ENCODE measurements around the gene OR1N1. TPM values are rescaled to one million over a fixed set of nuclear protein-coding genes. Genes with fewer than 3 reads are reported as not detected.

OR1N1 gene
- total RNA-seq, 1 experiment from 2014 or later: not detected

GRCh38 chr9:122561446-122561845 is 34.4 kb upstream of the OR1N1 start:
- no peak overlapping the region for H3K27ac ChIP-seq (ENCODE audit: low read length)
- no peaks in the 10 kb centered on the region for H3K36me3 ChIP-seq (ENCODE audit: control insufficient read depth, insufficient read depth, low read length)
- H3K9me3 ChIP-seq (ENCODE audit: control insufficient read depth, insufficient read depth, low read depth, low read length): no peaks in the 10 kb centered on the region
- no peak for DNase-seq (ENCODE audit: low read depth, low spot score)
- TF ChIP-seq CTCF (IDR thresholded peaks at IDR 0.05) (no peak), SIN3A (IDR thresholded peaks at IDR 0.05; ENCODE audit: borderline replicate concordance, insufficient read depth, low read depth, low read length) (no peak), TCF7L2 (IDR thresholded peaks at IDR 0.05; ENCODE audit: low read depth, low read length) (no peak), REST (IDR thresholded peaks at IDR 0.05; ENCODE audit: insufficient read depth in 1 of 2, low read depth in 2 of 2, low read length in 1 of 2) (no peak), POLR2AphosphoS5 (IDR thresholded peaks at IDR 0.05; ENCODE audit: low read depth, low read length) (no peak)
- POLR2A ChIA-PET: no interaction called here
- intact Hi-C loops (cut with micrococcal nuclease; ENCODE audit: unreplicated experiment): no loop called here
- BruUV-seq (replicated peaks): no TSS peak
- no peak for ATAC-seq
- in situ Hi-C loops (cut with HindIII; ENCODE audit: low pct_unique_long_range_greater_than_20kb, low sequenced_read_pairs): no loop called here
- CTCF ChIA-PET: no interaction called here
- H3K4me1 ChIP-seq (ENCODE audit: control insufficient read depth, insufficient read depth, low read length): no peaks in the 10 kb centered on the region
- no peak overlapping the region for H3K4me3 ChIP-seq (ENCODE audit: low read depth in 2 of 2, low read length in 2 of 2)
- no peaks in the 10 kb centered on the region for H3K27me3 ChIP-seq (ENCODE audit: control insufficient read depth, insufficient read depth, low read length)

- no peaks in the 10 kb centered on the region for H3K4me1 ChIP-seq (ENCODE audit: control insufficient read depth, insufficient read depth, low read length)
- ATAC-seq (no peak), DNase-seq (ENCODE audit: low read depth, low spot score) (no peak)
- no peak for TF ChIP-seq POLR2AphosphoS5 (IDR thresholded peaks at IDR 0.05; ENCODE audit: low read depth, low read length)
- TF ChIP-seq SIN3A (IDR thresholded peaks at IDR 0.05; ENCODE audit: borderline replicate concordance, insufficient read depth, low read depth, low read length): no peak
- no peak for TF ChIP-seq CTCF (IDR thresholded peaks at IDR 0.05)
- TF ChIP-seq REST (IDR thresholded peaks at IDR 0.05; ENCODE audit: insufficient read depth in 1 of 2, low read depth in 2 of 2, low read length in 1 of 2): no peak
- TF ChIP-seq TCF7L2 (IDR thresholded peaks at IDR 0.05; ENCODE audit: low read depth, low read length): no peak
- peaks cover 4% of the 10 kb centered on the region; the same call in 1 of the 2 replicates for H3K27me3 ChIP-seq (ENCODE audit: control insufficient read depth, insufficient read depth, low read length)
- ChIA-PET CTCF (no interaction called here), POLR2A (no interaction called here)
- no peaks in the 10 kb centered on the region for H3K36me3 ChIP-seq (ENCODE audit: control insufficient read depth, insufficient read depth, low read length)
- BruUV-seq (replicated peaks): no TSS peak
- in situ Hi-C loops (cut with HindIII; ENCODE audit: low pct_unique_long_range_greater_than_20kb, low sequenced_read_pairs) (no loop called here), intact Hi-C loops (cut with micrococcal nuclease; ENCODE audit: unreplicated experiment) (no loop called here)
- H3K27ac ChIP-seq (ENCODE audit: low read length): no peak within 1 kb of the TSS
- no peaks in the 10 kb centered on the region for H3K9me3 ChIP-seq (ENCODE audit: control insufficient read depth, insufficient read depth, low read depth, low read length)
- no peak within 1 kb of the TSS for H3K4me3 ChIP-seq (ENCODE audit: low read depth in 2 of 2, low read length in 2 of 2)
Measured at GRCh38 chr9:122552812-122553211, 25.7 kb upstream of the OR1N1 start, which contains the start of gene OR1N2. Gene OR1N2 (plus strand): TSS chr9:122553112. CDS start chr9:122553212, 100 bp downstream.

Measured in Panc1 (cell line).